ENCODE measurements around the gene DYNC2H1.
"Not testable (repeated sequence)": the region's sequence is repeated elsewhere in the genome, so short reads cannot be mapped to it uniquely, and the experiment has no call there.

DYNC2H1 gene

DNA sequence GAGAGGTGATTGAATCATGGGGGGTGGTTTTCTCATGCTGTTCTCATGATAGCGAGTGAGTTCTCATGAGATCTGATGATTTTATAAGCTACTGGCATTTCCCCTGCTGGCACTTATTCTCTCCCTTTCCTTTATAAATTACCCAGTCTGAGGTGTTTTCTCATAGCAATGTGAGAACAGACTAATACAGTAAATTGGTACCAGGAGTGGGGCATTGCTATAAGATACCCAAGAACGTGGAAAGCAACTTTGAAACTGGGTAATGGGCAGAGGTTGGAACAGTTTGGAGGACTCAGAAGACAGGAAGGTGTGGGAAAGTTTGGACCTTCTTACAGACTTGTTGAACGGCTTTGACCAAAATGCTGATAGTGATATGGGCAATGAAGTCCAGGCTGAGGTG, 265.0 kb downstream of the DYNC2H1 start:
- DNase-seq (ENCODE audit: low read depth): not testable (repeated sequence)

DNA sequence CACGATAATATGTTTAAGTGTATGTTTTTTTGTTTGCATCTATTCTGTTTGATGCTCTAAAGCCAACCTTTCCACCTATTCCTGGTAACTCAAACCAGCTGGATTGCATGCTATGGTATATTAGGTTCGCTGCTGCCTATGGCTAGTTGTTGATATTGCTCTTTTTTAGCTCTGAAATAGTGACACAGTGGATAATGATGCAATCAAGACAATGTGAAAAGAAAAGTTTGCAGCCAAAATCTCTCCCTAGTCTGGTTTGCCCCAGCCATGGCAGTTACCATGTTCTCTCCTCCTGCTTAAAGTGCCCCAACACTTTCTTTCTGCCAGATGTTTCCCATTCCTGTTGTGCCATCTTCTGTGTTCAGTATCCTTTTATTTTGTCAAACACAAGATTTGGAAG, 269.7 kb downstream of the DYNC2H1 start:
- no peak for DNase-seq (ENCODE audit: low read depth)

DNA sequence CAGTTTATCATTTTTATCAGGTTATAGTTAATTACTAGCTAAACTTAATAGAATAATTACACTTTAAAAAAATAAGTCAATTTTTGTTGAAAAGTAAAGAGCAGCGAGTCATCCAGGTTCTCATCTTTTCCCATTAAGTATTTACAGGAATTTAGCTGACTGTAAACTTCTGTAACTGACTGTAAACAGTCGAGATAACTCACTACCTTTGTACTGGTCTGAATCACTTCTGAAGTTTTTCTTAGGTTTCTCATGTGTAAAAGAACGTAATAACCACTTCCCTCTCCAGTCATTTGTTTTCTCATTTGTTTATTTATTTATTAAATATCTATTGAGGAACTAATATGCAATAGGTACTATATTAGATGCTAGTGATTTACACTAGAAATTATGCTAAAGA, 270.8 kb downstream of the DYNC2H1 start:
- DNase-seq (ENCODE audit: low read depth): no peak

DNA sequence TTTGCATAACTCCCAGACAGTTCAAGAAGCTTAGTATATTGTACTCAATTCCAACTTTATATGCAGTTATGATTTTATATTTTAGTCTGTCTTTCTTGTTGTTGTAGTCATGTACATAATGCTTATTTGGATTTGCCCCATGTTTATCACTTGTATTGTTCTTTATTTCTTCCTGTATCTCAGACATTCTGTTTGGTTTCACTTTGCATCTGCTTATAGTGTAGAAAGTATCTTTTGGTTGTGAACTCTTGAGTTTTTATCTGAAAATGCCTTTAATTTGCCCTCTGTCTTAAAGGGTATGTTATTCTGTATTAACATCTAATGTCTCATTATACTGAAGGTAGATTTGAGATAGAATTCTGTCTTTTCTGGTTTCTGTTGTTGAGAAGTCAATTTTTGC, 275.4 kb downstream of the DYNC2H1 start:
- no peak for DNase-seq (ENCODE audit: low read depth)

DNA sequence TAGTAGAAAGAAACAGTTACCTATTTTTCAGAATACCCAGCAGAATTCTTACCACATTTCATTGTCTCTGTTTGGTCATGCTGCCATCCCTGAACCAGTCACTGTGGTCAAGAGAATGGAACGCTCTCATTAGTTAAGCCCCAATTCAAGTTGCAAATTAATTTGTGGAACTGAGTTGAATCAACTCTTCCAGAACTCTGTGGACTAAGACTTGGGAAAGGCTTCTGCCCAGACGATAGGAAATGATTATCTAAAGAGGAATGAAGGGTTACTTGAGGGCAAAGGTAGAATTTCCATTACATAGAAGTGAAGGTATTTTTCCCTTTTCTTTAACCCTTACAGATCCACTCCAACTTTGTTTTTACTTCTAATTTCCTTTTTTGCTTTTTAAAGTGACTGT, 286.4 kb downstream of the DYNC2H1 start:
- peak; percentile 36 for DNase-seq (ENCODE audit: low read depth)

DNA sequence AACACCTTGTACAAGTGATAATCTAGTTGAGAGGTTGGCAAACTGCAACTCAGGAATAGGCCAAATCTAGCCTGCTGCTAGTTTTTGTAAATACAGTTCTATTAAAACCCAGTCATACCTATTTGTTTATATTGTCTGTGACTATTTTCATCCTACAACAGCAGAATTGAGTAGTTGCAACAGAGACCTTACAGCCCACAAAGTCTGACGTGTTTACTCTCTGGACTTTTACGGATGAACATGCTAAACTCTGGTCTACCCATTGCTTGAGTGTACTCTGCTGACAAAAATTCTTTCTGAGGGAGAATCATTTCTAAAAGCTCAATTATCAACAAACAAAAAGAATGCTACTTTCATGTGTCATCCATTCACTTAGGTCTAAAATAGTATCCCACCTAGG, 287.0 kb downstream of the DYNC2H1 start:
- DNase-seq (ENCODE audit: low read depth): no peak

DNA sequence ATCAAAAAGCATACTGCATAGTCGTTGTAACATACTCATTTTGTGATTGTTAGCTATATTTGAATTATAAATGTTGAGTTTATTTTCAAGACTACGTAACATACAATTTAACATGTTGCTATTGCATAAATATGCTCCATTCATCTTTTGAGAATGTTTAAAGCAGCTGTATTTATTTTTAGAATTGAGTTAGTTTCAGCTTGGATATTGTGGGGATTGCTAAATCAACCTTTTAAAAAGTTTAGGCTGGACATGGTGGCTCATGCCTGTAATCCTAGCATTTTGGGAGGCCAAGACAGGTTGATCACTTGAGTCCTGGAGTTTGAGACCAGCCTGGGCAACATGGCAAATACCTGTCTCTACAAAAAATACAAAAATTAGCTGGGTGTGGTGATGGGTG, 288.1 kb downstream of the DYNC2H1 start:
- no peak for DNase-seq (ENCODE audit: low read depth)

DNA sequence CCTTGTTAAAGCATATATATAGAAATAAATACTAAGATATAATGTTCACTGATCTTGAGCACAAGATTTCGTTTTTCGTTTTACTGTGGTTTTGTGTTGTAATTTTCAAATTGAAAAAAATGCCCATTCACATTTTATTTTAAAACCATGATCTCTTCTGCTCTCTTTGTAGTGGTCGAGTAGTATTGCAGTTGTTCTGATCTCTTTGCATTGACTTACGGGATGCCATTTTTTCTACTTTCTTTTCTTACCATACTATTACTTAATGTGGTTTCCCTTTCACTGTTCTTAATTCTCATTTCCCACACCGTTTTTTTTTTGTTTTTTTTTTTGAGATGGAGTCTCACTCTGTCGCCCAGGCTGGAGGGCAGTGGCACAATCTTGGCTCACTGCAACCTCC, 289.6 kb downstream of the DYNC2H1 start:
- DNase-seq (ENCODE audit: low read depth): no peak

DNA sequence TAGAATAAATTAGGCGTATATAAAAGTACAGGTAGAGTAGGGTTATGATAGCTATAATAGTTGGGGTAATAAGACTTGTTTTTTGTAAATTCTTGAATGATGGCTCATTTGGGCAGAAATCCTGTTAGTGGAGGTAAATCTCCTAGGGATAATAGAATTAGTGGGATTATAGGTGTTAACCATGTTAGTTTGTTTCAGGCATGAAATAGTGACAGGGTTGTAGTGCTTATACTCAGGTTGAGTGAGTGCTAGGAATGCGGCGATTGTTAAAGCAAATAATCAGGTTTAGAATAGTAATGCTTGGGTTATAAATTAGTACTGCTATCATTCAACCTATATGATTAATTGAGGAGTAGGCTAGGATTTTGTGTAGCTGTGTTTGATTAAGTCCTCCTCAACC, 297.1 kb downstream of the DYNC2H1 start:
- DNase-seq (ENCODE audit: low read depth): no peak

DNA sequence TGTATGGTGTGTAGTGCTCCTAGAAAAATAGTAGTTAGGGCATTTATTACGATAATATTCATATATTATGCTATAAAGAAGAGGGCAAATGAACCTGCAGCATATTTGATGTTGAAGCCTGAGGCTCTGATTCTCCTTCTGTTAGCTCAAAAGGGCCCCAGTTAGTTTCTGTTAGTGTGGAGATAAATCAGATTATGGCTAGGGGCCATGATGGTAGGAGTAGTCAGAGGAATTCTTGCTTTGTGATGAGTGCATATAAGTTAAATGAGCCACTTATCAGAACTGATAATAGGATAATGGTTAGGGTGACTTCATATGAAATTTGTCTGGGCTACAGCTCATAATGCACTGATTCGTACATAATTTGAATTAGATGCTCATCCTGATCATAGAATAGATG, 298.4 kb downstream of the DYNC2H1 start:
- DNase-seq (ENCODE audit: low read depth): no peak

DNA sequence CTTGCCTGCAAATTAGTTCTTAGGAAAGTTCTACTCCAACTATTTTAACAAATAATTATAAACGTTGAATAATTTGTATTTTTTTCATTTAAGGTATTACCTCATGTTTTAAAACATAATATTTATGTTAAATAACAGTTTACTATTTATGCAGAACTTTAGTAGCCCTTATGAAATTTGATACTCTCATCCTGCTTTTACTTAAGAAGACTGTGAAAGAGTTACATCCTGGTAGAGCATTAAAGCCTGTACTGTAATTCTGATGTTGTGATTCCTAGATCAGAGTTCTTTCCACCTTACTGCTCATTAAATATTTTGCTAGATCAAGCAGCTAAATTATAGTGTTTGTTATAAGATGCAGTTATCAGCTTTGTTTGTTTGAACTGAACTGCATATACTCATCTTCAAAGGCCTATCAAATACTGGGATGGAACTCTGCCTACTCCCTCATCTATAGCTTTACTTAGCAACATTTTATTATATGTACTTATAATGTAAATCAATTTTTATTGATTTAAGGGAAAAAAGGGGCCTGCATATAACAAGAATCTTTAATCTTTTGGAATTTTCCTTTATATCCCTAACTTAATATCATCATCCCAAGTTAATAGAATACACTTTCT, 304.2 kb downstream of the DYNC2H1 start:
- no peak for DNase-seq (ENCODE audit: low read depth)

DNA sequence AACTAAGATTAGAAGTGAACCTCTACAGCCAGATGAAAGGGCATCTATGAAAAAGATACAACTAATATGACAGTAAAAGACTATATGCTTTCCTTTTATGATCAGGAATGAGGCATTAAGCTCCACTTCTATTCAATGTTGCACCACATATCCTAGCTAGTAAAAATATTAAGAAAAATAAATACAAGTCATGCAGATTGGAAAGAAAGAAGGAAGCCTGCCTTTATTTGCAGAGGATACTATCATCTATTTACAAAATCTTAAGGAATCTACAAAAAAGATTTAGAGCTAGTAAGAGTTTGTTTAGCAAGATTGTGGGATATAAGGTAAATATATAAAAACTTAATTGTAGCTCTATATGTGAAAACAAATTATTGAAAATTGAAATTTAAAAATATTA, 308.8 kb downstream of the DYNC2H1 start:
- DNase-seq (ENCODE audit: low read depth): no peak

DNA sequence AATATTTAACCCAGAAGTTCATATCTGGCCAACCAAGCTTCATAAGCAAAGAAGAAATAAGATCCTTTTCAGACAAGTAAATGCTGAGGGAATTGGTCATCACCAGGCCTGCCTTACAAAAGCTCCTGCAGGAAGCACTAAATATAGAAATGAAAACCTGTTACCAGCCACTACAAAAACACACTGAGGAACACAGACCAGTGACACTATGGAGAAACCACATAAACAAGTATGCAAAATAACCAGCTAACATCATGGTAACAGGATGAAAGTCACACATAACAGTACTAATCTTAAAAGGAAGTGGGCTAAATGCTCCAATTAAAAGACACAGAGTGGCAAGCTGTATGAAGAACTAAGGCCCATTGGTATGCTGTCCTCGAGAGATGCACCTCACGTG, 311.4 kb downstream of the DYNC2H1 start:
- no peak for DNase-seq (ENCODE audit: low read depth)

DNA sequence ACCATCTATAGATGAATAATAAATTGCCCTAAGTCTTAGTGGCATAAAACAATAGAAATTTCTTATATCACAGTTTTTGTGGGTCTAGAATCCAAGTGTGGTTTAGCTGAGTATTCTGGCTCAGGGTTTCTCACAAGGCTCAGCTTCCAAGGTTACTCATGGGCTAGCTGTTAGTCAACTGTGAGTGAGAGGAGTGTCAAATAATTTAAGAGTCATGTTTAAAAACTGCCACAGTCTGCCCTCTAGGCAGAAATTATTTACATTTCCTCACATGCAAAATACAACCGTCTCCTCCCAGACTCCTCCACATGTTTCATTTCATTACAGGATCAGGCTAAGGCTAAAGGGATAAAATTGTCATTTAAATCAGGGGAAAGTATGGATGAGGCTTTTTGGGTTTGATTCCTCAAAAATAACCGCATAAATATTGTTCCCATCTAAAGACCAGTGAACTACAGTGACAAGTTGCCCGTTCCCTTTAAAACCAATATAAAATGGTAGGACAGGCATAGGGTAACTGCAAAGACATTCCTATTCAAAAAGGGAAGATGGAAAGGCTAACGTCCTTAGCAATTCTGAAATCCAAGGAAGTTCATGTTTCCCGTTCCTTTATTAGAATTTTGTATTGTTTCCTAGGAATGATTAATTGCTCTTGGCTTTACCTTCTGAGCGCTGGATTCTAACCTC, 324.3 kb downstream of the DYNC2H1 start:
- DNase-seq (ENCODE audit: low read depth): peak; percentile 68

DNA sequence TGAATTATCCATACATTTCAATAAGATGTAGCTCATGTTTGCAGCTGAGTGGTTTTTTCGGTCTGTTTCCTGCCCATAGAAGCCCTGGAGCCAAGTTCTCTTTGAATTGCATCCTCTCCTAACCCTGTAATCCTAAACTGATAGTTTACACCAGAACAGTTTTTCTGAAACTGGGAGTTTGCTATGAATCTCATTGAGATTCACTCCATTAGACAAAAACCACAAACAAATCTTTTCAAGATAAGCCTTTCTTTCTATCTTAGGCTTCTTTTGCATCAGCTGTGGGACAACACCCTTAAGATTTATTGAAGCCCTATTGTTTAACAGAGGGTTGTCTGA, 324.8 kb downstream of the DYNC2H1 start:
- no peak for DNase-seq (ENCODE audit: low read depth)

DNA sequence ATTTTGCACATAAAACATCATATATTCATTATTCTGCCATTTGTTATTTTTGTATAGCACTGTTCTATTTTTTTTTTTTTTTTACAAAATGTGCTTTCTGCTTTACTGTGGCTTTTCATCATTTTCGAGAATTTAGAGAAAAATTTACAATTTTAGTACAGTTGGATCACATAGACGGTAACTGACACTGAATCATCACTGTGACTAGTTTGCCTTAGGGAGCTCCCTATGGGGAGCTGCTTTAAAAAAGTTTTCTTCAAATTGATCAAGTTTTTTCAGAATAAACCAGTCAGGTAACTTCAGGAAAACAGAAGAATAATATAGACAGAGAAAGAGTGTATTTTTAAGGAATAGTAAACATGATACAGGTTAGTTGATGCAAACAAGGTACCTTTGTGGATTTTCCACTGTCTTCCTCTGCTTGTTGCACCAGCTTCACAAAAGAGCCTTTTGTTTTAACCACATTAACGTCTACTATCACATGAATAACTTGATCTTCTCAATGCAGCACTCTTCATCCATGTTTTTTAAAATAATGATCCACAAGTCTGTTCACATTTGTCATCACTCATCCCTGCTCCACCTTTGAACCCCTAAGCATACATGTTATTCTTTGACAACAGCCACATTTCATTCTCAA, 327.0 kb downstream of the DYNC2H1 start:
- no peak for DNase-seq (ENCODE audit: low read depth)

DNA sequence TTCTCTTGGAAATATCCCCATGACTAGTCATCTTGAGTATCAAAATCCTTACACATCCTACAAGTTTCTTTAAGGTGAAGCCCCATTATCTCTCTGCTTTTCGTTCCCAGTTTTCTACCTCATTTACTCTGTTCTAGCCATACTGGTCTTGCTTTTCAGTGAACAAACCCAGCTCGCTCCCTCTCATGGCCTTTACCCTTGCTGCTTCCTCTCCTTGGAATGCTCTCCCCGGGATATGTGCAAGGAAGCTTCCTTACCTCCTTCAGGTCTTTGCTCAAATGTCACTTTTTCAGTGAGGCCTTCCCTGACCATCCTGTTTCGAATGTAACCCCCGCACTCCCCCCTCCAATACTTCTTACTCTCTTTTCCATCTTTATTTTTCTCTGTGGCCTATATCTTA, 331.8 kb downstream of the DYNC2H1 start:
- DNase-seq (ENCODE audit: low read depth): no peak

DNA sequence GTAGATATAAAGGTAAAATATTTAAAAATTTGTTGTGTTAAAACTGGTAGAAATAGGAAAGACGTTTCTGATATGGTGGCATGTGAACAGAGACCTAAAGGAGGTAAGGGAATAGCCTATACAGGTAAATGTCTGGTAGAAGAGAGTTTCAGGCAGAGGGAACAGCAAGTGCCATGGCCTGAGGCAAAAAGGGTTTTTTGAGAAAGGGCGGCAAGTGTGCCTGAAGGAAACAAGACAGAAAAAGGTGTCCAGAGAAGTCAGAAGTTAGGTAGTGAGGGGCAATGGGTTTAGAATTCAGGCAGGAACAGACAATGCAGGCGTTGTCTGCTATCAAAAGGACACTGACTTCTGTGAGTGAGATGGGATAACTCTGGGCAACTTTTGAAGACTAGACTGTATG, 339.7 kb downstream of the DYNC2H1 start:
- DNase-seq (ENCODE audit: low read depth): no peak

DNA sequence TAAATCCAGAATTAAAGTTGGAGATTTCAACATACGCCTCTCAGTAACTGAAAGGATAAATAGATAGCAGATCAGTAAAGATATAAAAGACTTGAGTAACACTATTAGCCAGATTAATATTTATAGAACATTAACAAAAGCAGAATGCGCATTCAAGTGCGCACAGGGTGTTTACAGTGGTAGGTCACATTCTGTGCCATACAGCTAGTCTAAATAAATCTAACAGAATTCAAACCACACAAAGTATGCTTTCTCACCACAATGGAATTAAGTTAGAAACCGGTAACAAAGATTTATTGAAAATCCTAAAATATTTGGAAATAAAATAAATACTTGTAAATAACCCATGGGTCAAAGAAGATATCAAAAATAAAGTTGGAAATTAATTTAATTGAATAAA, 341.0 kb downstream of the DYNC2H1 start:
- DNase-seq (ENCODE audit: low read depth): no peak

DNA sequence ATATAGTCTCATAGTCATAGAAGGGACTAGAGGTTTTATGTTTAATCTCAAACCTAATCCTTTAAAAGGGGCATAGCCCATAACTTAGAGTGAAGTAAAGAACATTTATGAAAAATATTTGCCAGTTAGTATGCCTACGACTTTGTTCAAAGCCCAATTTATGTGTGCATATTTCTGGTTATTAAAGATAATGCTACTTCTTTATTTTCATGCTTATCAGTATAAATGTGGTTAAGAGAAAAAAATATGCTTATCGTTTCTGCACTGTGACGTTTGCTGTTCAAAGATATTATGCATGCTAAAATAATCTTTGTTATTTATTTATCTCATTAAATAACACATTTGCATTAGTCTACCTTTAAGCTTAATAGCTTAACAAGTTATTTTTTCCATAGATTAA, 343.9 kb downstream of the DYNC2H1 start:
- DNase-seq (ENCODE audit: low read depth): no peak

DNA sequence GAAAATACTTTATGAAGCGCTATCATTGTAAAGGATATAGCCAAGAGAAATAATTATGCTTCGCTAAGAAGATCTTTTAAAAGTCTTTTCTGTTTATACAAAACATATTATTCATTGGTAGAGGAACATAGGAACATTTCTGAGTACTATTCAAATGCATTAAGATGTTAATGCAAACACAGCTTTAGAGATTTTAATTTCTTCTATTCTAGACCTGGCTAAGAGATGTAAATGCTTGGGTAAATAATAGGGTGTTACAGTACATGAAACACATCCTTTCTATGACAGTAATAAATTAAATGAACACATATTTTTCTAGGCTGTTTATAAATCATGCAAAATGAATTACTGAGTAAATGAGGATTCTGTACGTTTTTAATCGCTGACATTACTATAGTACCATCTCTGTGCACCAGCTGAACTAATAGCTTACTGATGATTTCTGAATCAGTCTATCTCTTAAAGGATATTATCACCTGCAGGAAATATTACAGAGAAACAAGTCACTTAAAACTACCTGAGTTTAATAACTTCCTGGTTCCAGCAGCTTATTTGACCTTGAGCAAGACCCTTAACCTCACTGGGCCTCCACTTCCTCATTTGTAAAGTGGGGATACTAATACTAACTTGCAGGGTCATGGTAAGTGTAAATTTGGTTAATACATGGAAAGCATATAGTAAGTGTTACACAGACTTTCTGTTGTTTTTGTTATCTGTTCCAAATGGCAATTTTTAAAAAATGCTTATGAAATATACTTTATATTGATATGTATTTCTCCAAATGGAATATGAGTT, 344.9 kb downstream of the DYNC2H1 start:
- no peak for DNase-seq (ENCODE audit: low read depth)

DNA sequence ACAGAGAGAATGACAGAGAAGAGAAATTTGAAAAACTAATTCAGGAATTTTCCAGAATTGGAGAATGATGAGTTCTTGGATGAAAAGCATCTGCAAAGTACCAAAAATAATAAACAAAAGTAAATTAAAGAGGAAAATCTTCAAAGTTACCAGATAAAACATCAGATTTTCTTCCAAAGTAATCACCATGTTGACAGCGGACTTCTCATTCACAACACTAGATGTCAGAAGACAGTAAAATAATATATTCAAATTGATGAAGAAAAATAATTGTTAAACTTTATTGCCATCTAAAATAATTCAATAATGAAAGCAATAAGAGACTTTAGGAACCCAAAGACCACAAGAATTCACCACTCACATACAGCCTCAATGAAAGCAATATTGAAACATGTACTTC, 355.2 kb downstream of the DYNC2H1 start:
- no peak for DNase-seq (ENCODE audit: low read depth)

DNA sequence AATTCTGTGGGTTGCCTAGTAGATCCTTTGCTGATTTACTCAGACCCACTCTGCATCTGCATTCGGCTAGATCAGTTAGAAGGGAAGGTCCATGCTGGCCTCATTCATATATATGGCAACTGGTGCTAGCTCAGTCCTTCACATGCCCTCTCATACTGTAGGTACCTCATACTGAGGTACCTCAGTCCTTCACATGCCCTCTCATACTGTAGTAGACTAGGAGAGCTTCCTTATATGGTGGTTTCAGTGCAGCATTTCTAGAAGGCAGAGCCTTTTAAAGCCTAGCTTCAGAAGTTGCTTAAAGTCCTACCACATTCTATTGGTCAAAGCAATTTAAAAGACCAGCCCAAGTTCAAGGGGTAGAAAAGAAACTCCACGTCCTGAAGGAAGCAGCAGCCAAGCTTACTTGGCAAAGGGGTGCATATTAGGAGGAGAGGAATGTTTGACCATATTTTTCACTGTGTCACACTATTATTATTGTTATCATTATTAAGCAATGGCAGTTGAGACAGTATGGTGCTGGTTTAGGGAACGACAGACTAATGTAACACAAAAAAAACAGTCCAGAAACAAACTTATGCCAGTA, 356.4 kb downstream of the DYNC2H1 start:
- no peak for DNase-seq (ENCODE audit: low read depth)
